Panc1 (cell line): ENCODE measurements around the gene CCDC85C. TPM values are rescaled to one million over a fixed set of nuclear protein-coding genes. Genes with fewer than 3 reads are reported as not detected.

Source experiments
- ATAC-seq: fragments of 200-7000 bp; cut with Tn5 transposase; 2 replicates; pipeline ENCODE4 v1.9.1; 2020; ENCODE audit warnings: mild to moderate bottlenecking, moderate library complexity
- BruUV-seq: library from RNA; stranded (reverse); fragments of 400-500 nt; replicated peaks from 2 replicates; lab custom pipeline; 2021; lab: Mats Ljungman, UMichigan
- CTCF ChIA-PET: fragments of 300-600 bp; sonication (Branson Sonifier 250); formaldehyde crosslinking; loops from one replicate; lab custom pipeline; 2022; ENCODE audit warnings: antibody characterized with exemption; lab: Charles Lee
- POLR2A ChIA-PET: fragments of 300-600 bp; sonication (Branson Sonifier 250); formaldehyde crosslinking; loops from one replicate; lab custom pipeline; 2022; ENCODE audit warnings: antibody characterized with exemption; lab: Charles Lee
- DNase-seq: peaks from one replicate; pipeline ENCODE4 v3.0.0-alpha.2; 2010; ENCODE audit warnings: low read depth, low spot score
- H3K27ac ChIP-seq: 2 replicates; pipeline ENCODE4 v1.5.1; 2011; ENCODE audit warnings: mild to moderate bottlenecking, low read length, inconsistent platforms
- H3K27me3 ChIP-seq: fragments of 200-500 bp; sonication (Bioruptor generic); 2 replicates; pipeline ENCODE4 v1.6.0; 2014; ENCODE audit warnings: low read length, inconsistent platforms; ENCODE audit not compliant: control insufficient read depth, insufficient read depth
- H3K36me3 ChIP-seq: fragments of 200-500 bp; sonication (Bioruptor generic); 2 replicates; pipeline ENCODE4 v1.5.1; 2014; ENCODE audit warnings: inconsistent platforms, mild to moderate bottlenecking, low read length, moderate library complexity; ENCODE audit not compliant: control insufficient read depth, insufficient read depth
- H3K4me1 ChIP-seq: 2 replicates; pipeline ENCODE4 v1.5.1; 2011; ENCODE audit warnings: inconsistent platforms, mild to moderate bottlenecking, low read length, moderate library complexity; ENCODE audit not compliant: control insufficient read depth, insufficient read depth
- H3K4me3 ChIP-seq, 2 experiments: 2 replicates each; pipeline ENCODE4 v1.5.1; 2011 to 2012; ENCODE audit warnings: low read depth in 2 of 2, low read length in 2 of 2, mild to moderate bottlenecking in 2 of 2, inconsistent platforms in 1 of 2, moderate library complexity in 1 of 2
- H3K9me3 ChIP-seq: fragments of 200-500 bp; sonication (Bioruptor generic); 2 replicates; pipeline ENCODE4 v1.5.1; 2014; ENCODE audit warnings: low read depth, mild to moderate bottlenecking, inconsistent platforms, low read length, moderate library complexity; ENCODE audit not compliant: control insufficient read depth, insufficient read depth
- CTCF ChIP-seq: fragments of 450-650 bp; IDR thresholded peaks from 2 replicates; pipeline ENCODE4 v1.5.1; 2017; ENCODE audit warnings: mild to moderate bottlenecking
- POLR2AphosphoS5 ChIP-seq: IDR thresholded peaks from 2 replicates; pipeline ENCODE4 v1.6.1; 2012; ENCODE audit warnings: mild to moderate bottlenecking, low read depth, low read length, moderate library complexity
- SIN3A ChIP-seq: IDR thresholded peaks from 2 replicates; pipeline ENCODE4 v1.6.1; 2012; ENCODE audit warnings: low read depth, mild to moderate bottlenecking, low read length, moderate library complexity, borderline replicate concordance; ENCODE audit not compliant: insufficient read depth
- TCF7L2 ChIP-seq: IDR thresholded peaks from 2 replicates; pipeline ENCODE4 v1.6.1; 2011; ENCODE audit warnings: mild to moderate bottlenecking, low read depth, low read length, inconsistent platforms
- in situ Hi-C: cut with HindIII; loops from 2 replicates; pipeline ENCODE4 v1.10.0; 2016; ENCODE audit warnings: low sequenced_read_pairs, low pct_unique_long_range_greater_than_20kb
- intact Hi-C: fragments of 100-400 bp; cut with micrococcal nuclease; formaldehyde crosslinking; loops from one replicate; pipeline ENCODE4 v1.10.0; 2022; ENCODE audit not compliant: unreplicated experiment
- total RNA-seq: library from RNA; stranded (reverse); gene quantifications from one replicate; pipeline ENCODE4 v1.2.1, GENCODE V29; 2021; ENCODE audit not compliant: unreplicated experiment
- TF ChIP-seq, protein P1 (sequence below), 2 experiments: IDR thresholded peaks; 2 replicates each; pipeline ENCODE4 v1.6.1; 2011 to 2012; ENCODE audit warnings: low read depth in 2 of 2, control low read depth in 1 of 2, low read length in 1 of 2, mild to moderate bottlenecking in 1 of 2, moderate library complexity in 1 of 2; ENCODE audit not compliant: insufficient read depth in 1 of 2

Gene CCDC85C
- total RNA-seq, 1 experiment from 2014 or later: 96.6 TPM

DNA sequence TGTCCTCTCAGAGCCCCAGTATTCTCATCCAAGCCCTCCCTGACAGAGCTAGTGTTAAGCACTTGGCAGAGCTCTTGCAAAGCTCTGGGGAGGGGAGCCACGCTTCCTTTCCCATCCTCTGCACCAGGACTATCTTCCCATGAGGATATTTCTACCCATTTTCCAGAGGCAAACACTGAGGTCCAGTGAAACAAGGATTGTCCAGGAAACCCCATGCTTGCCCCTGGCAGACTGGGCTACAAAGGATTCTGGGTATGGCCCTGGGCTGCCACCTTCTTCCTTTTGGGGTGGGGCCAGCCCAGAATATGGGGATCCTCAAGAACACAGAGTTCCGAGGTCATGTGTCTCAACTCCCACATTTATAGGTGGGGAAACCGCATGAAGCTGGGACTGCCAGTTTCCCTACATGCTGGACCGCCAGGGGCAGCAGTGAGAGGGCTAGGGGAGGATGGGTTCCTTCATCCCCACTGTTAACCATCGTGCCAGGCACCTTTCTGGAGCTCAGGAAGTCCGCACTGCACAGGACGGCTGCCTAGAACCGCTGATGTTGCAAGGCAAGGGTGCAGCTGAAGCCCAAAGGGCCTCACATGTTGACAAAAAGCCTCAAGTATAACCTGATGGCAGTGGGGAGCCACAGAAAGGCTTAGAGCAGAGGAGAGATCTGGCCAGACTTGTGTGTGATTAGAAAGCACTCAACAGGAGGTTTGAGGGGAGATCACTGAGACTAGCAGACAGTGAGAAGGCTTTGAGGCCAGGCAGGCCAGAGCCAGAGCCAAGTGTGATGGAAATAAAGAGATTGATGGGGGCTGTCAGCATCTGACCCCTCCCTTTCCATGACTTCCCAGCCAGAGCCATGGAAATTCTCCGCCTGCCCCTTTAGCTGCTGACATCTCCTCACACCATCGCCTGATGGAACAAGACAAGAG, 5.5 kb upstream of the CCDC85C start:
- ATAC-seq: no peak
- TF ChIP-seq SIN3A (no peak), TCF7L2 (no peak), POLR2AphosphoS5 (no peak), CTCF (no peak)
- TF ChIP-seq, protein P1, sequence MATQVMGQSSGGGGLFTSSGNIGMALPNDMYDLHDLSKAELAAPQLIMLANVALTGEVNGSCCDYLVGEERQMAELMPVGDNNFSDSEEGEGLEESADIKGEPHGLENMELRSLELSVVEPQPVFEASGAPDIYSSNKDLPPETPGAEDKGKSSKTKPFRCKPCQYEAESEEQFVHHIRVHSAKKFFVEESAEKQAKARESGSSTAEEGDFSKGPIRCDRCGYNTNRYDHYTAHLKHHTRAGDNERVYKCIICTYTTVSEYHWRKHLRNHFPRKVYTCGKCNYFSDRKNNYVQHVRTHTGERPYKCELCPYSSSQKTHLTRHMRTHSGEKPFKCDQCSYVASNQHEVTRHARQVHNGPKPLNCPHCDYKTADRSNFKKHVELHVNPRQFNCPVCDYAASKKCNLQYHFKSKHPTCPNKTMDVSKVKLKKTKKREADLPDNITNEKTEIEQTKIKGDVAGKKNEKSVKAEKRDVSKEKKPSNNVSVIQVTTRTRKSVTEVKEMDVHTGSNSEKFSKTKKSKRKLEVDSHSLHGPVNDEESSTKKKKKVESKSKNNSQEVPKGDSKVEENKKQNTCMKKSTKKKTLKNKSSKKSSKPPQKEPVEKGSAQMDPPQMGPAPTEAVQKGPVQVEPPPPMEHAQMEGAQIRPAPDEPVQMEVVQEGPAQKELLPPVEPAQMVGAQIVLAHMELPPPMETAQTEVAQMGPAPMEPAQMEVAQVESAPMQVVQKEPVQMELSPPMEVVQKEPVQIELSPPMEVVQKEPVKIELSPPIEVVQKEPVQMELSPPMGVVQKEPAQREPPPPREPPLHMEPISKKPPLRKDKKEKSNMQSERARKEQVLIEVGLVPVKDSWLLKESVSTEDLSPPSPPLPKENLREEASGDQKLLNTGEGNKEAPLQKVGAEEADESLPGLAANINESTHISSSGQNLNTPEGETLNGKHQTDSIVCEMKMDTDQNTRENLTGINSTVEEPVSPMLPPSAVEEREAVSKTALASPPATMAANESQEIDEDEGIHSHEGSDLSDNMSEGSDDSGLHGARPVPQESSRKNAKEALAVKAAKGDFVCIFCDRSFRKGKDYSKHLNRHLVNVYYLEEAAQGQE (IDR thresholded peaks at IDR 0.05; ENCODE audit: insufficient read depth in 1 of 2, low read depth in 2 of 2, low read length in 1 of 2): no peak
- Histone ChIP-seq H3K9me3 (no peaks in the 10 kb centered on the region), H3K27ac (no peak overlapping the region), H3K4me1 (peaks cover 4% of the 10 kb centered on the region; the same call in 1 of the 2 replicates), H3K27me3 (no peaks in the 10 kb centered on the region), H3K36me3 (peaks cover 2% of the 10 kb centered on the region; the same call in 1 of the 2 replicates), H3K4me3 (no peak overlapping the region)
- in situ Hi-C loops: no loop called here
- intact Hi-C loops: no loop called here
- ChIA-PET POLR2A (no interaction called here), CTCF (no interaction called here)
- no peak for DNase-seq
- BruUV-seq: no TSS peak

DNA sequence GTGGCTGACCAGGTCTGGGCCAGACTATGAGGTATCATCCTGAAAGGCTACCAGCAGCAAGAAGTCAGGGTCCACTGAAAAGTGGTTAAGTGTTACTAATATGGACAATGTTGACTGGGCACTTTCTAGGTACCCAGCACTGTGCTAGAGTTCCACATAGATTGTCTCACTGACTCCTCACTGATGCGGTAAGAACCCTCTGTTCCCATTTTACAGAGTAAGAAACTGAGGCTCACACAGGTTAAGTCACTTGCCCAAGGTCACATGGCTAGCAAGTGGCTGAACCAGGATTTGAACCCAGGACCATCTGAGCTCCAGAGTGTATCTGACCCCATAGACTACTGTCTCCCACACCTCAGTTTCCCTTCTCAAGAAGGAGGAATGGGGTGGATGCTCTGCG, 4.6 kb upstream of the CCDC85C start:
- Histone ChIP-seq H3K36me3 (peaks cover 2% of the 10 kb centered on the region; the same call in 1 of the 2 replicates), H3K4me3 (no peak overlapping the region), H3K27ac (no peak overlapping the region), H3K4me1 (peaks cover 4% of the 10 kb centered on the region; the same call in 1 of the 2 replicates), H3K27me3 (no peaks in the 10 kb centered on the region), H3K9me3 (no peaks in the 10 kb centered on the region)
- BruUV-seq: no TSS peak
- POLR2A ChIA-PET: no interaction called here
- intact Hi-C loops: no loop called here
- in situ Hi-C loops: no loop called here
- ATAC-seq (no peak), DNase-seq (no peak)
- no peak for TF ChIP-seq SIN3A
- no peak for TF ChIP-seq TCF7L2
- TF ChIP-seq, protein P1 (IDR thresholded peaks at IDR 0.05; ENCODE audit: insufficient read depth in 1 of 2, low read depth in 2 of 2, low read length in 1 of 2): no peak
- no peak for TF ChIP-seq POLR2AphosphoS5
- TF ChIP-seq CTCF: no peak
- CTCF ChIA-PET: no interaction called here
